B cell (primary cell): ENCODE results near the gene SFMBT2. TPM values are rescaled to one million over a fixed set of nuclear protein-coding genes. Genes with fewer than 3 reads are reported as not detected.

Source experiments
- ATAC-seq: fragments of 200-7000 bp; cut with Tn5 transposase; one replicate; pipeline ENCODE4 v1.10.0; 2021; ENCODE audit warnings: low read depth, mild to moderate bottlenecking, moderate number of reproducible peaks, moderate library complexity
- CTCF ChIA-PET: fragments of 350-600 bp; sonication (Branson Sonifier 250); formaldehyde crosslinking; loops from one replicate; lab custom pipeline; 2021; ENCODE audit warnings: antibody characterized with exemption, inconsistent platforms; lab: Charles Lee
- POLR2A ChIA-PET: fragments of 350-600 bp; sonication (Branson Sonifier 250); formaldehyde crosslinking; loops from one replicate; lab custom pipeline; 2021; ENCODE audit warnings: antibody characterized with exemption; lab: Charles Lee
- DNase-seq: peaks from one replicate; pipeline ENCODE4 v3.0.0; 2013
- H2AFZ ChIP-seq: 2 replicates; pipeline ENCODE4 v1.6.1; 2012; ENCODE audit warnings: mild to moderate bottlenecking, low read depth, low read length; ENCODE audit not compliant: insufficient read depth, poor library complexity, severe bottlenecking
- H3K27ac ChIP-seq, 2 donors: 1 replicate in 1 of 2; 2 replicates in 1 of 2; pipeline ENCODE4 v1.5.1; 2012 to 2013; ENCODE audit warnings: low read length in 2 of 2, mild to moderate bottlenecking in 2 of 2, moderate library complexity in 1 of 2
- H3K27me3 ChIP-seq, 4 experiments: fragments of 200-600 bp in 1 of 4; sonication (generic) in 1 of 4; replicated peaks in 1 of 4; 1 replicate in 2 of 4; 2 replicates in 2 of 4; pipeline versions ENCODE4 v1.6.1 to v1.7.0; 2013 to 2016; ENCODE audit warnings: low read length in 3 of 4, mild to moderate bottlenecking in 2 of 4, mixed read lengths in 1 of 4, moderate library complexity in 1 of 4; ENCODE audit not compliant: insufficient read depth in 4 of 4, control insufficient read depth in 3 of 4; ENCODE audit errors: control extremely low read depth in 1 of 4
- H3K36me3 ChIP-seq, 2 experiments: replicated peaks in 1 of 2; 1 replicate in 1 of 2; 2 replicates in 1 of 2; pipeline versions ENCODE4 v1.6.1 to v1.7.1; 2013; ENCODE audit warnings: low read length in 1 of 2; ENCODE audit not compliant: insufficient read depth in 2 of 2, control insufficient read depth in 1 of 2; ENCODE audit errors: control extremely low read depth in 1 of 2, extremely low read depth in 1 of 2
- H3K4me1 ChIP-seq, 2 donors: fragments of 200-600 bp in 1 of 2; sonication (generic) in 1 of 2; 1 replicate in 1 of 2; 2 replicates in 1 of 2; pipeline versions ENCODE4 v1.5.1 to v1.6.1; 2013 to 2017; ENCODE audit warnings: low read length in 2 of 2; ENCODE audit not compliant: control insufficient read depth in 2 of 2, insufficient read depth in 2 of 2
- H3K4me2 ChIP-seq: replicated peaks from 2 replicates; pipeline ENCODE3; 2012; ENCODE audit warnings: mild to moderate bottlenecking, low read depth, low read length; ENCODE audit not compliant: poor library complexity, severe bottlenecking
- H3K4me3 ChIP-seq, 5 experiments: fragments of 200-600 bp in 1 of 5; sonication (generic) in 1 of 5; 1 replicate in 3 of 5; 2 replicates in 2 of 5; pipeline versions ENCODE4 v1.5.1 to v1.7.0; 2011 to 2016; ENCODE audit warnings: low read length in 4 of 5, mild to moderate bottlenecking in 4 of 5, low read depth in 2 of 5, control low read depth in 1 of 5, moderate library complexity in 1 of 5; ENCODE audit not compliant: insufficient read depth in 1 of 5; ENCODE audit errors: control extremely low read depth in 1 of 5, extremely low read depth in 1 of 5
- H3K79me2 ChIP-seq: fragments of 200-600 bp; sonication (generic); one replicate; pipeline ENCODE4 v1.6.0; 2016; ENCODE audit warnings: low read length; ENCODE audit not compliant: control insufficient read depth, insufficient read depth
- H3K9ac ChIP-seq: fragments of 200-600 bp; sonication (generic); 2 replicates; pipeline ENCODE4 v1.6.1; 2017; ENCODE audit warnings: mild to moderate bottlenecking, low read length, moderate library complexity
- H3K9me3 ChIP-seq, 3 donors: one replicate each; pipeline versions ENCODE4 v1.6.1 to v1.7.1; 2013; ENCODE audit warnings: low read length in 2 of 3; ENCODE audit not compliant: control insufficient read depth in 2 of 3, insufficient read depth in 1 of 3; ENCODE audit errors: control extremely low read depth in 1 of 3
- H4K20me1 ChIP-seq: 2 replicates; pipeline ENCODE4 v1.6.0; 2012; ENCODE audit warnings: mild to moderate bottlenecking, low read length; ENCODE audit not compliant: insufficient read depth, control insufficient read depth, poor library complexity, severe bottlenecking
- H3K27ac Mint-ChIP-seq: one replicate; pipeline ENCODE4 v1.8.0; 2021; ENCODE audit warnings: mixed read lengths
- H3K27me3 Mint-ChIP-seq: one replicate; pipeline ENCODE4 v1.8.0; 2021; ENCODE audit warnings: mixed read lengths
- H3K4me1 Mint-ChIP-seq: one replicate; pipeline ENCODE4 v1.8.0; 2021; ENCODE audit warnings: mixed read lengths
- H3K4me3 Mint-ChIP-seq: one replicate; pipeline ENCODE4 v1.8.0; 2021; ENCODE audit warnings: mixed read lengths
- H3K9me3 Mint-ChIP-seq: one replicate; pipeline ENCODE4 v1.8.0; 2022; ENCODE audit warnings: mixed read lengths; ENCODE audit not compliant: insufficient read depth
- EZH2 ChIP-seq: IDR thresholded peaks from 2 replicates; pipeline ENCODE4 v1.6.1; 2012; ENCODE audit warnings: borderline replicate concordance, low read depth, mild to moderate bottlenecking, moderate library complexity, low read length; ENCODE audit not compliant: insufficient read depth, poor library complexity, severe bottlenecking
- WGBS: methylation state at CpG from one replicate; pipeline ENCODE4 v1.1.5; 2013; ENCODE audit warnings: missing lambda C conversion rate; ENCODE audit not compliant: insufficient coverage; 5-methylcytosine and 5-hydroxymethylcytosine counted together
- intact Hi-C: fragments of 100-400 bp; cut with micrococcal nuclease; formaldehyde crosslinking; loops from one replicate; pipeline ENCODE4 v1.10.0; 2022
- polyA plus RNA-seq: library from polyadenylated mRNA; depleted of rRNA; stranded (reverse); fragments of >200 nt; gene quantifications from 2 replicates; pipeline ENCODE4 v1.2.3, GENCODE V29; 2012
- total RNA-seq, 2 donors: library from RNA; stranded (reverse); fragments of 120-200 nt in 1 of 2; gene quantifications; 1 replicate in 1 of 2; 2 replicates in 1 of 2; pipeline versions ENCODE4 v1.2.3 to v1.2.4, GENCODE V29; 2013 to 2022
- TF ChIP-seq, protein P1 (sequence below): fragments of 200-600 bp; IDR thresholded peaks from one replicate; pipeline ENCODE4 v1.8.0; 2022; ENCODE audit warnings: antibody characterized with exemption, mild to moderate bottlenecking

Gene SFMBT2
- total and polyA plus RNA-seq, 2 donors (not counting 1 experiment from before 2014, with no cell fraction given) = 2.3 to 24.0 TPM

DNA sequence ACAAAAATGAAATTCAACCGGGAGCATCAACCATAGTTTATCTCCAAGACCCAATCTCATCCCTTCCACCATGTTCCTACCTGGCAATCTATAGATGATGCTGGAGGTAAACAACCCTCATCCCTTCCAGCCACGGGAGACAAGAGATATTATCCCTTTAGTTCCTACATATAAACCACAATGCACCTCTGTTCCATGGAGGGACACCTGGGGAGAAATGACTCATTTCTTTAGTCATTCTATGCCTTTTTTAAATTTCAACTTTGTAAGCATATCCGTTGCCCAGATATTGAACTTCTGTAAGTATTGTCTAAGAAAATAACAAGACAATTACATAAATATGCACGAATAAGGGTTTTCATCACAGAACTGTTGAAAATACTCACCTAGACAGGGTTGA lies 15.5 kb upstream of the SFMBT2 start:
- intact Hi-C loops = no loop called here
- ATAC-seq = no peak
- Histone ChIP-seq H3K4me3 (no peak overlapping the region), H3K9ac (no peak overlapping the region), H3K27me3 (no peaks in the 10 kb centered on the region), H3K9me3 (no peaks in the 10 kb centered on the region), H3K36me3 (no peaks in the 10 kb centered on the region), H2AFZ (no peak overlapping the region), H3K4me1 (no peaks in the 10 kb centered on the region), H3K27ac (no peak overlapping the region), H3K4me2 (no peak overlapping the region), H3K79me2 (no peaks in the 10 kb centered on the region), H4K20me1 (no peaks in the 10 kb centered on the region)
- no peak for TF ChIP-seq EZH2
- TF ChIP-seq, protein P1, sequence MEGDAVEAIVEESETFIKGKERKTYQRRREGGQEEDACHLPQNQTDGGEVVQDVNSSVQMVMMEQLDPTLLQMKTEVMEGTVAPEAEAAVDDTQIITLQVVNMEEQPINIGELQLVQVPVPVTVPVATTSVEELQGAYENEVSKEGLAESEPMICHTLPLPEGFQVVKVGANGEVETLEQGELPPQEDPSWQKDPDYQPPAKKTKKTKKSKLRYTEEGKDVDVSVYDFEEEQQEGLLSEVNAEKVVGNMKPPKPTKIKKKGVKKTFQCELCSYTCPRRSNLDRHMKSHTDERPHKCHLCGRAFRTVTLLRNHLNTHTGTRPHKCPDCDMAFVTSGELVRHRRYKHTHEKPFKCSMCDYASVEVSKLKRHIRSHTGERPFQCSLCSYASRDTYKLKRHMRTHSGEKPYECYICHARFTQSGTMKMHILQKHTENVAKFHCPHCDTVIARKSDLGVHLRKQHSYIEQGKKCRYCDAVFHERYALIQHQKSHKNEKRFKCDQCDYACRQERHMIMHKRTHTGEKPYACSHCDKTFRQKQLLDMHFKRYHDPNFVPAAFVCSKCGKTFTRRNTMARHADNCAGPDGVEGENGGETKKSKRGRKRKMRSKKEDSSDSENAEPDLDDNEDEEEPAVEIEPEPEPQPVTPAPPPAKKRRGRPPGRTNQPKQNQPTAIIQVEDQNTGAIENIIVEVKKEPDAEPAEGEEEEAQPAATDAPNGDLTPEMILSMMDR = no peak
- H3K4me3 Mint-ChIP-seq = no peak overlapping the region
- H3K27ac Mint-ChIP-seq = no peak overlapping the region
- no peaks in the 10 kb centered on the region for H3K27me3 Mint-ChIP-seq
- H3K9me3 Mint-ChIP-seq = no peaks in the 10 kb centered on the region
- CTCF ChIA-PET = interaction anchor here (3.6 kb wide), 1 partner anchor 261 kb away, joined by 28 read pairs; no protein-coding TSS in a partner anchor
- no peaks in the 10 kb centered on the region for H3K4me1 Mint-ChIP-seq
- POLR2A ChIA-PET = no interaction called here
- no peak for DNase-seq
- no CpG with 5 or more reads among the region's 4 CpGs for WGBS

DNA sequence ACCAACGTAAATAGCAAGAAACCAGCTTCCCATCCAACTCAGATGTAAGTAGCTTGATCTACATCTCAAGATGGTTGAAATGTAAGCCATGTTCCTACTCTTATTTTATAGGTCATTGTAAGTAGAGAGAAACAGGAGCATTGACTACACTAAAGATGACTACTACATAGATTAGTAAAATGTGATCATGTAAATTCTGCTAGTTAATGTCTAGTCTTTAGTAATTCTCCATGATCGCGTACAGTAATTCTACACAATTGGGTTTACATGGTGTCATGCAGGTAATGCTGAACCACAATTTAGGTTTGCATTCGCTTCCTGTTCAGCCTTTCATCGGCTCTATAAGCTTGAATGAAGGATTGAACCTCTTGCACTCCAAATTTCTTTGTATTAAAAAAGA lies 14.9 kb upstream of the SFMBT2 start:
- H3K4me1 Mint-ChIP-seq = no peaks in the 10 kb centered on the region
- Histone ChIP-seq H3K9ac (no peak overlapping the region), H3K27me3 (no peaks in the 10 kb centered on the region), H3K4me3 (no peak overlapping the region), H3K4me1 (no peaks in the 10 kb centered on the region), H3K27ac (no peak overlapping the region), H3K79me2 (no peaks in the 10 kb centered on the region), H4K20me1 (no peaks in the 10 kb centered on the region), H3K4me2 (no peak overlapping the region), H2AFZ (no peak overlapping the region), H3K9me3 (no peaks in the 10 kb centered on the region), H3K36me3 (no peaks in the 10 kb centered on the region)
- no peak overlapping the region for H3K4me3 Mint-ChIP-seq
- WGBS = 100% methylated on average over 1 of the region's 5 CpGs
- H3K27ac Mint-ChIP-seq = no peak overlapping the region
- ATAC-seq (no peak), DNase-seq (no peak)
- no peaks in the 10 kb centered on the region for H3K9me3 Mint-ChIP-seq
- intact Hi-C loops = no loop called here
- CTCF ChIA-PET = interaction anchor here (0.7 to 3.6 kb wide), 3 partner anchors 14 to 505 kb away, joined by 3 to 28 read pairs (median 7); no protein-coding TSS in a partner anchor
- no peaks in the 10 kb centered on the region for H3K27me3 Mint-ChIP-seq
- POLR2A ChIA-PET = no interaction called here
- TF ChIP-seq EZH2 = no peak
- TF ChIP-seq, protein P1 = no peak
